ENCODE measurements around the gene CATSPERD. TPM values are rescaled to one million over a fixed set of nuclear protein-coding genes. Genes with fewer than 3 reads are reported as not detected.

The CATSPERD gene
- total RNA-seq, 2 experiments from 2014 or later, result not detected

DNA sequence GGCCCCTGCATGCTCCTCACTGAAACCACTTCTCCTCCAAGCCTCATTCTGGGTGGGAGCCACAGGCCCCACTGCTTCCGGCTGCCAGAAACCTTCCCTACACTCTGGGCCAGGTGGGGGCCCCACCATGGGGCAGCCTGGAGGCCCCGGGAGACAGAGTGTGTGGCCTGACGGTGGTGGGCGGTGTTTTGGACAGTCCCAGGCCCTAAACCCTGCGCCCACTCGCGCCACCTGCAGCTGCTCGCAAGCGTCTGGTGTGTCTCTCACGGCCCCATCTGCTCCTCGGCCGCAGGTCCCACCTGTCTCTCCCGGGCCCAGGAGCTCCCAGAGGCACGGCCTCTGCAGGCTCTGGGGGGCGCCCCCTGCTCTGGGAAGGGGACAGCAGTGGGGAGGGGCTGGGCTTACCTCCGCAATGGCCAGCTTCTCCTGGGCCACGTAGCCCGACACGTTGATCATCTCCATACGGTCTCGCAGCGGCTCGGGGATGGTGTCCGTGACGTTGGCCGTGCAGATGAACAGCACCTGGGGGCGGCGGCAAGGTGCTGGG, 24.7 kb upstream of the CATSPERD start:
- Histone ChIP-seq H3K4me1 (ENCODE audit: insufficient read depth, low read length) (peaks cover 22% of the 10 kb centered on the region), H3K27ac (ENCODE audit: low read depth in 1 of 2, low read length in 2 of 2) (no peak overlapping the region), H3K27me3 (ENCODE audit: control insufficient read depth in 1 of 2, insufficient read depth in 2 of 2, low read length in 2 of 2) (no peaks in the 10 kb centered on the region), H3K9me3 (ENCODE audit: control insufficient read depth in 1 of 2, insufficient read depth in 1 of 2, low read length in 2 of 2) (no peaks in the 10 kb centered on the region), H3K36me3 (ENCODE audit: insufficient read depth, low read length) (peaks cover 80% of the 10 kb centered on the region), H3K4me3 (ENCODE audit: low read length) (no peak overlapping the region)
- TF ChIP-seq, protein P1, sequence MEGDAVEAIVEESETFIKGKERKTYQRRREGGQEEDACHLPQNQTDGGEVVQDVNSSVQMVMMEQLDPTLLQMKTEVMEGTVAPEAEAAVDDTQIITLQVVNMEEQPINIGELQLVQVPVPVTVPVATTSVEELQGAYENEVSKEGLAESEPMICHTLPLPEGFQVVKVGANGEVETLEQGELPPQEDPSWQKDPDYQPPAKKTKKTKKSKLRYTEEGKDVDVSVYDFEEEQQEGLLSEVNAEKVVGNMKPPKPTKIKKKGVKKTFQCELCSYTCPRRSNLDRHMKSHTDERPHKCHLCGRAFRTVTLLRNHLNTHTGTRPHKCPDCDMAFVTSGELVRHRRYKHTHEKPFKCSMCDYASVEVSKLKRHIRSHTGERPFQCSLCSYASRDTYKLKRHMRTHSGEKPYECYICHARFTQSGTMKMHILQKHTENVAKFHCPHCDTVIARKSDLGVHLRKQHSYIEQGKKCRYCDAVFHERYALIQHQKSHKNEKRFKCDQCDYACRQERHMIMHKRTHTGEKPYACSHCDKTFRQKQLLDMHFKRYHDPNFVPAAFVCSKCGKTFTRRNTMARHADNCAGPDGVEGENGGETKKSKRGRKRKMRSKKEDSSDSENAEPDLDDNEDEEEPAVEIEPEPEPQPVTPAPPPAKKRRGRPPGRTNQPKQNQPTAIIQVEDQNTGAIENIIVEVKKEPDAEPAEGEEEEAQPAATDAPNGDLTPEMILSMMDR (IDR thresholded peaks at IDR 0.05), result no peak
- Mint-ChIP-seq H3K9me3 (no peaks in the 10 kb centered on the region), H3K27me3 (no peaks in the 10 kb centered on the region), H3K4me1 (ENCODE audit: low read depth) (peaks cover 20% of the 10 kb centered on the region), H3K27ac (peak overlapping the region; percentile 51), H3K36me3 (ENCODE audit: low read depth) (peaks cover 64% of the 10 kb centered on the region), H3K4me3 (no peak overlapping the region)
- DNase-seq (peak in 1 of 14 experiments; percentile 29), ATAC-seq (ENCODE audit: poor library complexity) (no peak)
- intact Hi-C loops (cut with DNase I, micrococcal nuclease), result no loop called here
- ChIA-PET CTCF (interaction anchor here (0.6 kb wide), 1 partner anchor 10 kb away, joined by 3 read pairs; no protein-coding TSS in a partner anchor), POLR2A (interaction anchor here (1.0 kb wide), 1 partner anchor 9 kb away, joined by 3 read pairs; no protein-coding TSS in a partner anchor)

DNA sequence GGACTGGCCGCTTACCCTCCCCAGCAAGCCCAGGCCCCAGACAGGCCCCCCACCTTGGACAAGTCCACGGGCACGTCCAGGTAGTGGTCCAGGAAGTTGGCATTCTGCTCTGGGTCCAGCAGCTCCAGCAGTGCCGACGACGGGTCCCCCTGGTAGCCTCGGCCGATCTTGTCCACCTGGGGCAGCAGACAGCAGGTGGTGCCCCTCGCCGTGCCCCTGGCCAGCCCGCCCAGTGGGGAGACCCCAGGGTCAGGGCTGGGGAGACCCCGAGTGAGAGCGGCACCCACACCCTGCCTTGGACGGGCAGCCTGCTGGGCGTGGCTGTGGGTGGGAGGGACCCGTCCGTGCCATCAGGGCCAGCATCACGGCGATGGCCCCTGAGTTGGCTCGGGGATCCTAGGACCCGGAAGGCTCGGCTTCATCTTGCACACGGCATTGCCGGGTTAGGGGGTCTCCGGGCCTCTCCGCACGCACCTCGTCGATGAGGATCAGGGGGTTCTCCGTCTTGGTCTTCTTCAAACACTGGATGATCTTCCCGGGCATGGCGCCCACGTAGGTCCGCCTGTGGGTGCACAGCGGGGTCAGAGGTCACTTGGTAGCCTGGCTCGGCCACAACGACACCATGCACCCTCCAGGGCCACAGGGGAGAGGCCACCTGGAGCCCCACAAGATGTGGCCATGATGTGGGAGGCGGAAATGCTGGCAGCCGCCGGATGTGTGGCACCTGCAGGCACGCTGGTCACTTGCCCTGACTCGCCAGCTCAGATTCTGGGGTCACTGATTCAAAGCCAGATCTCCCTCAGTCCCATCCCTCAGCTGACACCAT, 24.0 kb upstream of the CATSPERD start:
- Histone ChIP-seq H3K27ac (ENCODE audit: low read depth in 1 of 2, low read length in 2 of 2) (no peak overlapping the region), H3K4me3 (ENCODE audit: low read length) (no peak overlapping the region), H3K4me1 (ENCODE audit: insufficient read depth, low read length) (peaks cover 15% of the 10 kb centered on the region), H3K27me3 (ENCODE audit: control insufficient read depth in 1 of 2, insufficient read depth in 2 of 2, low read length in 2 of 2) (no peaks in the 10 kb centered on the region), H3K9me3 (ENCODE audit: control insufficient read depth in 1 of 2, insufficient read depth in 1 of 2, low read length in 2 of 2) (peaks cover 0 to 3% of the 10 kb centered on the region in 2 experiments), H3K36me3 (ENCODE audit: insufficient read depth, low read length) (peaks cover 84% of the 10 kb centered on the region)
- ATAC-seq (ENCODE audit: poor library complexity), result no peak
- H3K27me3 Mint-ChIP-seq, result no peaks in the 10 kb centered on the region
- TF ChIP-seq, protein P1 (IDR thresholded peaks at IDR 0.05), result no peak
- no peak overlapping the region for H3K4me3 Mint-ChIP-seq
- H3K9me3 Mint-ChIP-seq, result no peaks in the 10 kb centered on the region
- POLR2A ChIA-PET, result interaction anchor here (1.1 kb wide), 1 partner anchor 24 kb away, joined by 3 read pairs; the partner anchor contains the start of genes CATSPERD and LONP1
- H3K36me3 Mint-ChIP-seq (ENCODE audit: low read depth), result peaks cover 64% of the 10 kb centered on the region
- no peak overlapping the region for H3K27ac Mint-ChIP-seq
- peak in 1 of 14 experiments; percentile 40 for DNase-seq
- peaks cover 13% of the 10 kb centered on the region for H3K4me1 Mint-ChIP-seq (ENCODE audit: low read depth)
- intact Hi-C loops (cut with DNase I, micrococcal nuclease), result no loop called here
- CTCF ChIA-PET, result interaction anchor here (0.6 kb wide), 1 partner anchor 9 kb away, joined by 3 read pairs; no protein-coding TSS in a partner anchor

DNA sequence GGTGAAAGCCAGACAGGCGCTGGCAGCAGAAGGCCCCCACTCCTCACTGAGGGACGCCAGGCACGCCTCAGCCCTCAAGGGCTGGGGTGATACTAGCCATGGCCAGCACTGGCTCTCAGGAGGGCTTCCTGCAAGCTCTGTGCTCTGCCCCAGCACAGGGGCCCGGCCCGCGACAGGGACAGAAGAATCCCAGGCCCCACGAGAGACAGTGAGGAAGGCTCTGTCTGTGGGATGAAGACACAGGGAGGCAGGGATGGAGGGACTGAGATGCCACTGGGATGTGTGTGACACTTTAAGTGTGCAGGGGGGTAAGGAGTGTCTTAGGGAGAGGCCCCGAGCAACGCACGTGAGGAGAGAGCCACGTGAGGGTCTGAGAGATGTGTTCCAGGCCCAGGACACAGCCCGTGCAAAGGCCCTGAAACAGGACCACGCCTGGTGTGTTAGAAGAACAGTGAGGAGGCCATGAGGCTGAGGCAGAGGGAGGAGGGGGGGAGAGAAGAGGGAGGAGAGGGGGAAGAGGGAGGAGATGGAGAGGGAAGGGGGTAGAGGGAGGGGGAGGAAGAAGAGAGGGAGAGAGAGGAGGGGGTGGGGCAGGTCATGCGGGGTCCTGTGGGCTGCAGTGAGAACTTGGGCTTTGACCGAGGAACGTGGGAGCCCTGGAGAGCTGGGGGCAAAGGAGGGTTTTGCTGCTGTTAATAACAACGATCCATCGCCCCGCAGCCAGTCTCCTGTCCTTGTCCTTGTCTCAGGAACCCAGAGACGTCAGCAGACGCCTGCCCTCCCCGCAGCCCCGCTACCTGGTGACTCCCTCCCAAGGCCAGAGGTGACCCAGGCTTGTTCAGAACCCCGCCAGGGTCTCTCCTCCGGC, 23.2 kb upstream of the CATSPERD start:
- ATAC-seq (ENCODE audit: poor library complexity), result no peak
- intact Hi-C loops (cut with DNase I, micrococcal nuclease), result no loop called here
- H3K9me3 Mint-ChIP-seq, result no peaks in the 10 kb centered on the region
- H3K4me1 Mint-ChIP-seq (ENCODE audit: low read depth), result peaks cover 5% of the 10 kb centered on the region
- Histone ChIP-seq H3K4me1 (ENCODE audit: insufficient read depth, low read length) (peaks cover 7% of the 10 kb centered on the region), H3K4me3 (ENCODE audit: low read length) (no peak overlapping the region), H3K27me3 (ENCODE audit: control insufficient read depth in 1 of 2, insufficient read depth in 2 of 2, low read length in 2 of 2) (no peaks in the 10 kb centered on the region), H3K36me3 (ENCODE audit: insufficient read depth, low read length) (peaks cover 76% of the 10 kb centered on the region), H3K9me3 (ENCODE audit: control insufficient read depth in 1 of 2, insufficient read depth in 1 of 2, low read length in 2 of 2) (peaks cover 0 to 6% of the 10 kb centered on the region in 2 experiments), H3K27ac (ENCODE audit: low read depth in 1 of 2, low read length in 2 of 2) (no peak overlapping the region)
- POLR2A ChIA-PET, result interaction anchor here (1.1 to 1.7 kb wide), 2 partner anchors 7 to 23 kb away, joined by 3 to 4 read pairs; partner anchors contain the start of genes CATSPERD, LONP1 and RPL36
- H3K27me3 Mint-ChIP-seq, result no peaks in the 10 kb centered on the region
- H3K36me3 Mint-ChIP-seq (ENCODE audit: low read depth), result peaks cover 65% of the 10 kb centered on the region
- TF ChIP-seq, protein P1 (IDR thresholded peaks at IDR 0.05), result no peak
- no peak overlapping the region for H3K27ac Mint-ChIP-seq
- H3K4me3 Mint-ChIP-seq, result no peak overlapping the region
- CTCF ChIA-PET, result no interaction called here
- no peak for DNase-seq

All from CD4-positive, alpha-beta T cell (primary cell).